Nucleus accumbens (tissue), 56 donors: ENCODE data around the gene CTTN.
A peak's percentile ranks its signal among the peaks of the same experiment; 100 is the strongest.

Experiments
- DNase-seq, 56 donors: peaks; one replicate each; lab custom pipeline; 2025; lab: John Stamatoyannopoulos, UW

CTTN gene

DNA sequence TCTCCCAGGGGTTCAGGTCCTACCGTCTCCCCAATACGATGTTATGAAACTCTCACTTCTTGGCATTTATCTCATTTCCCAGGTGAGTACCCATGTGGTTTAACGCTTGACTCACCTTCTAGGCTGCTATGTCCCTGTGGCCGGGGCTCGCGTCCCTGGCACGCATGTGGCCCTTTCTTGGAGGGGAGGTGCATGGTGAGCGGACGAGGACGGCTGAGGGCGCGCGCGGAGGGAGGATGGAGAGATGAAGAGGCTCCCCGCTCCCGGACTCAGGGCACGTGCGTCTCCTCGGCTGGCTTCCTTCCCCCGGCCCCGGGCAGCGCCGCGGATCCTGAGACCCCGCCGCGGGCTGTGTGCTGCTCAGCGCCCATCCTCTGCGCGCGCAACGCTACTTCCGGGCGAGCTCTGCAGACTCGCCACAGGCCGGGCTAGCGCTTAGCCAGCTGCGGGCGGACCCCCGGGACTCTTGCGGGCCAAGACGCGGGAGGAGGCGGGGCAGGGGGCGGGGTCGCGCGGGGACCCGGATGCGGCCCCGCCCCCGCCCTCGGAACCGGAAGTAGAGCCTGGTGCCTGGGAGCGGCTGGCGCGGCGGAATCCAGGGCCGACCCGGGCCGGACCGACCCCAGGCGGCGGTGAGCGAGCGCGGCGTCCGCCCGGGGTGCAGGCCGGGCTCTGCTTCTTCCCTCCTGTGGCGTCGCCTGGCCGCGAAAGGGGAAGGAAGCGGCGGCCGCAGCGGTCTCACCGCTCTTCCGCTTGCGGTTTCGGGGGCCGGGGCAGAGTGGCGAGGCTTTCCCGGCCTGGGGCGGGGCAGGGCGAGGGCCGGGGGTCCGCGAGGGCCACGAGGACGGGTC, at the start of gene CTTN:
Gene CTTN (plus strand): TSS at position 547 of the 851 bp plus-strand sequence. CDS start 8,769 bp downstream, outside the sequence.
- DNase-seq = peak in 54 of 56 donors; percentile 26 to 88 (median 72)

DNA sequence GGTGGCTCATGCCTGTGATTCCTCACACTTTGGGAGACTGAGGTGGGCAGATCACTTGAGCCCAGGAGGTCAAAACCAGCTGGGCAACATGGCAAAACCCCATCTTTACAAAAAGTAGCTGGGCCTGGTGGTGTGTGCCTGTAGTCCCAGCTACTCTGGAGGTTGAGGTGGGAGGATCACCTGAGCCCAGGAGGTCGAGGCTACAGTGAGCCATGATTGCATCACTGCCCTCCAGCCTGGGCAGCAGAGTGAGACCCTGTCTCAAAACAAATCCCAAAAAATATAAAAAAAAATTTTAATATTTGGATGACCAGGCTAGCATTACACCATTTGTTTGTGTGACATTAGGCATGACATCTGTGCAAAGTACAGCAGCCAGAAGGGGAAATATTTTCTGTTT, 49.7 kb upstream of the CTTN start:
- DNase-seq = no peak

DNA sequence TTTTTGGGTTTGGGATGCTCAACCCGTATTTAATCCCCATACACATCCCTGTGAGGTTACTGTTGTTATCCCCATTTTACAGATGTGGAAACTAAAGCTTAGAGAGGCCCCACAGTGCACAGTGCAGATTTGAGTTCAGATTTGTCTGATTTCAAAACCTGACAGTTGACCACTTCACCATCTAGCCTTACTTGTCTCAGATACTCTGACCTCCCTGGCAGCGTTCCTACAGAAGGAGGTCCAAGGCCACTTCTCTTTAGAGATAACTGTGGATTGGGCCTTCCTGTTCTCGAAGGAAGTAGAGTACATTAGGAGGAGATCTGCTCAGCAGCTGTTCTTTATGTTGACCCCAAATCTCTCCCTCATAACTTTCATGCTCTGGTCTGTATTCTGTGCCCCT, 46.7 kb upstream of the CTTN start:
- no peak for DNase-seq

DNA sequence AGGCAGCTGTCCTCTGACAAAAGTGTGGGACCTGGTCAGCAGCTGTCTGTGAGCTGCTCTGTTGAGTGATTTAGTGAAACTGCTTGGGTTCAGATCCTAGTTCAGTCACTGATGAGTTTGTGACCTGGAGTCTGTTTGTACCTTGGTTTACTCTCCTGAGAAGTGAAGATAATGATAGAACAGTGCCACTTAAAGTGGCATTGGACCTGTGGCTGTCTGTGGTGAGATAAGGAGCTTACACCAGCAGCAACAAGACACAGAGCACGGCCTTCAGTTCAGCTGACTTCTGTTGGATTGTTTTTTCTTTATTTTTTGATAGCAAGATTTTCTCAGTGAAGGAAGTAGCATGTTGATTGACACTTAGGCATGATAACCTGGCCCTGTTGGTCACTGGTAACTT, 46.2 kb upstream of the CTTN start:
- DNase-seq = no peak

DNA sequence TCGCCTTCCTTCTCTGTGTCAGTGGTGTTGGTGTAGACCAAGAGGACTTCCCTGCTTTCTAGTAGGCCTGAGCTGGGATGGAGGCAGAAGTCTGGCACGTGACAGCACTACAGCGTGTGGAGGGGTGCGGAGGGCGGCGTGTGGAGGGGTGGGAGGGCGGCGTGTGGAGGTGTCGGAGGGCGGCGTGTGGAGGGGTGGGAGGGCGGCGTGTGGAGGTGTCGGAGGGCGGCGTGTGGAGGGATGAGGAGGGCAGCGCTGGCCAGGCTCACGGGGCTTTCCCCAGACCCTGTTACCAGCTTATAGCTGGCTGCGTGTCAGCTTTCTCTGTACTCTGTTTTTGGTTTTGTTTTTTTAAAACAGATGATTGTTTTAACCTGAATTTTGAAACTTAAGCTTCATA, 45.7 kb upstream of the CTTN start:
- DNase-seq = no peak

DNA sequence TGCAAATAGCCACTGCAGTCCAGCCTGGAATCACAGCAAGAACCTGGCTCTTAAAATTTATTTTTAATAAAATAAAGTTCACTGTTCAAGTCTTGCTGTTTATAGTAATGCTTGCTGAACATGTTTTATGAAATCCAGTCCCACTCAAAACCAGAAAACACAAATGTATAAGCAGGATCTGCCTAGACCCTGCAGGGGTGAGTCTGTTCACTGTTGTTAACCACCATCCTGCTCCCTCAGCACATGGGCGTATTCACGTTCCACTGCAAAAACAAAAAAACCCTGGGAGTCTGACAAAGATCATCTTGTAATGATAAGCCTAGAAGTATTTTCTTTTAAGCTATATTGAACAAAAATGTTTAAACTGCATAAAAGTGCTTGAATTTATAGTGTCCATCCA, 45.0 kb upstream of the CTTN start:
- no peak for DNase-seq

DNA sequence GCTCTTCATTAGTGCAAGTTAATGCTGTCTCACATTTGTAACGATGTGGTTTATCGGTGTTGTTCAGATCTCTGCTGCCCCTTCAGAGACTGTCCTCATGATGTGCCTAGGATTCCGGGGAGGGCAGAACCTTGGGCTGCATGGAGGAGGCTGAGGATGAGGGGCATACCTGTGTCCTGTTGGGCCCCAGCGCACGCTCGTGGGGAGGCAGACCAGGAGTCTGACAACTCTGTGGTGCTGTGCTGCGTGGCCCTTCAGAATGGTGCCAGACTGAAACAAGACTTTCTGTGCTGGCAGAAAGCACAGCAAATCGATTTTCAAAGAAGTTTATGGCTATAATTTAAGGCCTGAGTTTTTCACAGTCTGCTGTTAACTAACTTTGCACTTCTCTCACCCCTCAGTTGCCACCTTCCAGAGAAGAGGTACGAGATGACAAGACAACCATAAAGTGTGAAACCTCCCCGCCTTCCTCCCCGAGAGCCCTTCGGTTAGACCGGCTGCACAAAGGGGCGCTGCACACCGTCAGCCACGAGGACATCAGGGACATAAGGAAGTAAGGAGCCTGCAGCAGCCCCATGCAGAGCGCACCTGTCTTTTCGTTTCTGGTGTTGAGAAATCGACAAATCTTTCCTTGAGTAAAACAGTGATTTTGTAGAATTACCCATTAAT, 44.3 kb upstream of the CTTN start:
- no peak for DNase-seq

DNA sequence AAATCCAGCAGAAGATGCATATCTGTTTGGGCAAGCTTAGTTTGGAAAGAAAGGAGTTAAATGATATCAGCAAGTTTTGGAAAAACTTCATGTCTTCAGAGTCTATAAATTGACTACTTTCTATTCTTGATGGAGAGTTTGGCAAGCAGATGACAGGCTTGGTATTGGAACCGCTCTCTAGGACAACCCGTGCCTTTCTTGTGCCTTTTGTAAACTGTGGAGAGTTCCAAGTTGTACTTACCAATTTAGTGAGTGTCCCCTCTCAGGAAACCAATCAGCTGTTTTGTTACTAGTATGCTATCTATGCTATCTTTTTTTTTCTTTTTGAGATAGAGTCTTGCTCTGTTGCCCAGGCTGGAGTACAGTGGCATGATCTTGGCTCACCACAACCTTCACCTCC, 43.7 kb upstream of the CTTN start:
- no peak for DNase-seq

DNA sequence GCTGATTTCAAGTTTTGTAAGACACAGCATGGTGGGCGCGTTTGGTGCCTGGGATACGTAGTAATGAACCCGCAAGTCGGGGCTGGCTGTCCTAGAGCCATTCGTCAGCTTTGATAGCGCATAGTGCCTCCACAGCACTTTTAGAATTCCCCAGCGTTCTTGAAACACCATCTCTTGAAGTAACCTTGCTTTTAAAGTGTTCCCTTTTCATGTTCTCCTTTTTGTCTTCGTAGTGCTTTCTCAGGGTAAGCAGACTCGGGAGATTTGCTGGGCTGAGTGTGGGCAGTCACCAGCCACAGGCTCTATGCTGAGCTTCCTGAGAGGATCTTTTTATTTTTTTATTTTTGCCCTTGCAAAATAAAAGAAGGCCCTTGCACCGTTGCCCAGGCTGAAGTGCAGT, 39.6 kb upstream of the CTTN start:
- no peak for DNase-seq

DNA sequence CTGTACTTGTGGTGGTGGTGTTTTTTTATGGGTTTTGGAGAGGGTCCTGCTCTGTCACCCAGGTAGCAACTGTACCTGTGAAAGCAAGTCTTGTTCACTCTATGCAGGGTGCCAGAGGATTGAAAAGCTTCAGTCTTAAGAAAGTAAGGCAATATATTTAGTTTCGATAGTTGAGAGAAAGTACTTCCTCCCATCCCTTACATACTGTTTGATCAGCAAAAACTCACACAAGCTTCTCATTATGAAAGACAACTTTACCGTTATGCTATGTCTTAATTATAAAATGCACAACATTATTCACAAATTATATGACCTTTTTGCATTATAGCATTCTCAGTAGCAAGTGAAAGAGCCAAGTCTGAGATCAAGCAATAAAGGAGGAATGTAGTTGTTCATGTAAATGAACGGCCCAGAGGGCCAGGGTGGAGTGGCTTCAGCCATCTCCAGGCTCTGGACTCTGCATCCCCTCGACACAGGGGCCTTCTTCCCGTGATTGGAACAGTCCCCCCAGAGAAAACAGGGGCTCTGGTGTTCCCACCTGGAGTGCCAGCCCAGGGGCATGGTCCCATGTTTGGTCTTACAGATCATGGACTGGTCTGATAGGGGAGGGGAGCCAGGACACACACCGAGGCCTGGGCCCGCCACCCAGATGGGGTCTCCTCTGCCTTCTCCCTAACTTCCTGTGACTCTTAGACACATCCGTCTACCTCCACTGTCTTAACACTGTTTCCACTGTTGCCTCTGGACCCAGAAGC, 38.7 kb upstream of the CTTN start:
- no peak for DNase-seq

DNA sequence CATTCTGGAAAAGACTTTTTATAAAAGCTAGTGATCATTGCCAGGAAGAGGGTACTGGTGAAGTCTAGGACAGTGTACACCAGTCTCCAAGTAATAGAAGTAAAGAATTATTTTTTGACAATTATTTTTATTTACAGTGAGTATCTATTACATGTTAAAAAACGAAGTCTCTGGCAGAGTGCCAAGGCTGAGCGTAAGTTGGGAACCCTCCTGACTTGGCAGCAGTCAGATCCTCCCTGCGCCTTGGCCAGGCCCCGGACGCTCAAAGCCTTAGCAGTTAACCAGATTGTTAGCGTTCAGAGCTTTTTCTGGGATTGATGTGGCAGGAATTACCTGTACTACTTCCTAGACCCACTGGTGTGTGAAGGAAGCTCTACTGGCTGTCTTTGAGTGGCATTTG, 38.1 kb upstream of the CTTN start:
- no peak for DNase-seq

DNA sequence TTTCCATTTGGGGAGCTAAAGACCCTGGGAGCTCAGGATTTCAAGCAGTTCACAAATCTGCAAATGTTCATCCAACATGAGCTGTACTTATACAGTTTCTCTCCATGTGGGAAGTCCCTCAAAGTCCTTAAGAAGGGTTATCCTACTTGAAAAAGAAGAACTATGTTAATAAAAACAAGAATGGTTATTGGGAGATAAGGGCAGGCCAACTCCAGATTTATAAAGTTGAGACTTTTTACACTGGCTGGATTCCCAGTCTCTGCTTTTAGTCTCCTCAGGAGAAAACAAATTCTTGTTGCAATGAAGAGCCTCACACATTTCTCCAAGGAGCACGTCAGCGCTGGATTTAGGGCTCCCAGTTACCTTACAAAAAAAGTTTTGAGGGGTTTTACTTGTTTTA, 34.2 kb upstream of the CTTN start:
- no peak for DNase-seq

DNA sequence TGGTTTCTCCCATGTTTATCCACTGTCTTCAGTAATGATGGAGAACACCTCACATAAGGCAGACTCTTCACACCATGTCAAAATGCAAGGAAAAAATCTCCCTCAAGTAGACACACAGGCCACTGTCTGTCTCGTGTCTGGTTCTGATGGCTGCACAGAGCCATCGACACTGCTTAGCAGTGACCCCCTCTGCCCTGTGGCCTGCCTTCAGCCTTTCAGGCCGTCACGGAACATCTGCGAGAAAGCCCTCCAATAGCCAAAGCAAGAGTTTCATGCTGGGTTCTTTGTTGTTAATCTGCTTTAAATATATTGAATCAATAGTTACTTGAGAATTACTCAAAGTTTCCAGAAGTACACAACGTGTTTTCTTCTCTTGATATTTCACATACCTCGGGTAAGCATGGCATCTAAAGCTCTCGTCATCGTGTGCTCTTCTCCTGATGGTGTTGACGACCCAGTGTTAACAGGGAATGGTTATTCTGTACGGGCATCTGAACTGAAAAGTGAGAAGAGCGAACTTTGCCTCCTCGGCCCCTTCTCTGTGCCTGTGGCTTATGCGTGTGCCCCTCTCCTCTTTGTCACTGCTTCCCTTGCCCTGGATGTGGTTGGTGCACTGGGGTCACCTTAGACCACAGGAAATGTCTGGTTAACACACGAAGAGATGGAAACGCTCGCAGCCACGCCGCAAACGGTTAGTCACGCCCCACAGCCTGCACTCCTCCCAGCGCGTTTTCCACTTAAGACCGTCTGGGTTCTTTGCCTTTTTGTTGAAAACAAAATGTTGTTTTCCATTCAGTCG, 33.4 kb upstream of the CTTN start:
- no peak for DNase-seq

DNA sequence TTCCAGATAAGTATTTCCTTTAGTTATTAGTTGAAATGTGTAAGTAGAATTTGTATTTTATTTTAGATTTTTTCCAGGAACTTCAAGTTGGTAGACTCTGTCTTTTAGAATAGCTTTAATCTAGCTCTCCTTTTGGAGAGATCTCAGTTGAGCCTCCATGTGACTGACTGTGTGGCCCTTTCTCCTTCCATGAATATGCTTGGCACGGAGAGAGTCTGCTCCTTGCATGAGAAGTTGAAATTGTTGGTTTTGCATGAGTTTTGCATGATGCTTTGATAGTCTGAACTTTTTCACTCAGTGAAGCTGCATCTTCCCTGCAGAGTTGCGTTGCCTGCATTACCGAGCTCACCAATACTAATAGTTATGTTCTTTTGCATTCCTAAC, 32.8 kb upstream of the CTTN start:
- no peak for DNase-seq

DNA sequence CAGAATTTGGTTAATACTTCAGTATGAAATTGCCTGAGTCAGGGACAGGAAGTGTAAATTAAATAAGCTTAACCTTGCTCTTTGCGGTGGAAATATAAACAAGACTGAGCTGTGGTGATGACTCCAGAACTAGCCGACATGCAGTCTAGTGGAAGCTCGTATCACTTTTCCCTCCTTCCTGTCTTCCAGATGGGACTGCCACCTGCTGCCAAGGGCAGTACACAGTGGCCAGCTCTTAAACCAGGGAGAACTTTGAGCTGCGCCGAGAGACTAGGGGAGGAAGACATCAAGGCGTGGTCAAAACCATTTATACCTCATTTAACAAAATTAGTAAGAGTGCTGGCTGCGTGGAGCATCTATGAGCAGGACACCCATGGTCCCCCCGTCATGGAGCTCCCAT, 31.3 kb upstream of the CTTN start:
- DNase-seq = no peak

DNA sequence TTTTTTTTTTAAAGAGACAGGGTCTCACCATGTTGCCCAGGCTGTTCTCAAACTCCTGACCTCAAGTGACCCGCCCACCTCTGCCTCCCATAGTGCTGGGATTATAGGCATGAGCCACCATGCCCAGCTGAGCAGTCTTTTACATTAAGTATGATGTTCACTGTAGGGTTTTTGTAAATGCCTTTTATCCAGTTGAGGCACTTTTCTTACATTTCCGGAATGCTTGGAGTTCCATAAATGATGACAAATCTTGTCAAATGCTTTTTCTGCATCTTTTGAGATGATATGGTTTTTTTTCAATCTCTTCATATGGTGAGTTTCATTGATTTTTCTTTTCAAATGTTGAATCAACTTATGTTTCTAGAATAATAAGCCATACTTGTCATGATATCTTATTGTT, 29.4 kb upstream of the CTTN start:
- DNase-seq = no peak

DNA sequence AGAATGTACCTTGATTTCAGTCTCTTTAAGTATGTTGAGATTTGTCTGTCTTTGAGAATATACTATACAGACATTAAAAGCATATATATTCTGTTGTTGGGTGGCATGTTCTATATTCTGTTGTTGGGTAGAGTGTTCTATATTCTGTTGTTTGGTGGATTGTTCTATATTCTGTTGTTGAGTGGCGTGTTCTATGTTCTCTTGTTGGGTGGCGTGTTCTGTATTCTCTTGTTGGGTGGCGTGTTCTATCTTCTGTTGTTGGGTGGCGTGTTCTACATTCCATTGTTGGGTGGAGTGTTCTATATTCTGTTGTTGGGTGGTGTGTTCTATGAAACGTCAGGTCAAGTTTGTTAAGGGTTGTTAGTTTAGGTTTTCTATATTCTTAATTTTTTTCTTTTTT, 27.1 kb upstream of the CTTN start:
- no peak for DNase-seq

DNA sequence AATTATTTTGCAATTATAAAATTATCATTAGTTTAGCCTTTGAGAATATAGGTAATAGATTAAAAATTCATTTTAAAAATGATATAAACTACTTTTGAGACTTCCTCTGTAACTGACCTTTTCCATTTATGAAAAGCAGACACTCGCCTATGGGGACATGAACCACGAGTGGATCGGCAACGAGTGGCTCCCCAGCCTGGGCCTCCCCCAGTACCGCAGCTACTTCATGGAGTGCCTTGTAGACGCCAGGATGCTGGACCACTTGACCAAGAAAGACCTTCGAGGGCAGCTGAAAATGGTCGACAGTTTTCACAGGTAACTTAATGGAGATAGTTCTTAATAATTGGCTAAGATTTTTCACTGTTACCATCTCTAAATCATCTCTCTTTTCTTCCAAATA, 26.3 kb upstream of the CTTN start:
- no peak for DNase-seq

DNA sequence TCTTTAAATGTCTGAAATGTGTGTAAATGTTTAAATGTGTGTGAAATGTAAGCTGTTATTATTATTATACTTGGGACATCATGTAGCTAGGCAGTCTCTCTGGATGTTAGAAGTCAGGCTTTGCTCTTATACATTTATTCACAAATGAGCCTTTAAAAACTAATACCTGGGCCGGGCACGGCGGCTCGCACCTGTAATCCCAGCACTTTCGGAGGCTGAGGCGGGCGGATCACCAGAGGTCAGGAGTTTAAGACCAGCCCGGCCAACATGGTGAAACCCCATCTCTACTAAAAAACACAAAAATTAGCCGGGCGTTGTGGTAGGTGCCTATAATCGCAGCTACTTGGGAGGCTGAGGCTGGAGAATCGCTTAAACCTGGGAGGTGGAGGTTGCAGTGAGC, 21.7 kb upstream of the CTTN start:
- DNase-seq = no peak

DNA sequence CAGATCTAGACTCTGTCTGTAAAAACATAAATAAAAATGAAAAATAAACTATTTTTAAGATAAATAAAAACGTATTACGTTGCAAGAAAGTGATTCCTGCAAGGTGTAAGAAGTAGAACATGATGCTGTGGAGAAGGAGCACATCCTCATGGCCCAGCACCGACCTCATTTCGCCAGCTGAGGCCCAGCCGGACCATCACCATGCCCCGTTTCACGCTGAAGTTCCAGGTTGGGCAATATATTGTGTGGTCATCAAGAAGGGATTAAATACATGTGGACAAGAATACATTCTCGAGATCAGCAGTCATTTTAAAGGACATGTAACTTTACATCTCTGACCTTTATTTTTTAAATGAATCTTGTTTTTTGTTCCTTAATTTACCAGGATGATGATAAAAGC, 20.7 kb upstream of the CTTN start:
- DNase-seq = no peak
